Stimulated activated CD8-positive, alpha-beta memory T cell treated with anti-CD3 and anti-CD28 coated beads, Interleukin-12 subunit alpha, Interleukin-12 subunit beta, amount 100 ng/mL, for 4 hours (primary cell): ENCODE measurements around the gene CARF.
A peak's percentile ranks its signal among the peaks of the same experiment; 100 is the strongest.
"Not testable (repeated sequence)": the region's sequence is repeated elsewhere in the genome, so short reads cannot be mapped to it uniquely, and the experiment has no call there.

Source experiments
- DNase-seq: peaks from one replicate; pipeline ENCODE4 v3.0.0-alpha.2; 2020; ENCODE audit warnings: low read depth

Gene CARF, protein sequence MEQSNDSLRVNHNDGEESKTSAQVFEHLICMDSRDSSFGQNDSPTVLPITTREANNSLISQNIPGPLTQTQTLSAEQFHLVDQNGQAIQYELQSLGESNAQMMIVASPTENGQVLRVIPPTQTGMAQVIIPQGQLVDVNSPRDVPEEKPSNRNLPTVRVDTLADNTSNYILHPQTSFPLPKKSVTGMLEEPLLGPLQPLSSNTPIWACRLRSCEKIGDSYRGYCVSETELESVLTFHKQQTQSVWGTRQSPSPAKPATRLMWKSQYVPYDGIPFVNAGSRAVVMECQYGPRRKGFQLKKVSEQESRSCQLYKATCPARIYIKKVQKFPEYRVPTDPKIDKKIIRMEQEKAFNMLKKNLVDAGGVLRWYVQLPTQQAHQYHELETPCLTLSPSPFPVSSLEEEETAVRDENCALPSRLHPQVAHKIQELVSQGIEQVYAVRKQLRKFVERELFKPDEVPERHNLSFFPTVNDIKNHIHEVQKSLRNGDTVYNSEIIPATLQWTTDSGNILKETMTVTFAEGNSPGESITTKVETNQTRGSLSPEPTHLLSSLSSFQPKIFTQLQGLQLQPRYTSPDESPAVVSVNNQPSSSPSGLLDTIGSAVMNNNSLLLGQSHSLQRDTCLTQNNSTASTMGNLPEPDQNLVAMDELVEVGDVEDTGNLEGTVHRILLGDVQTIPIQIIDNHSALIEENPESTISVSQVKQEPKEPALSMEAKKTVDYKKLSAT

GRCh38 chr2:202911512-202912341, at the start of gene CARF, which contains the start of gene WDR12:
CARF (plus strand) TSS chr2:202912275; CDS start chr2:202941903, 29,628 bp downstream.
WDR12 (minus strand) TSS chr2:202911673; CDS start chr2:202911476, 197 bp downstream.
- DNase-seq, result peak; percentile 82

DNA sequence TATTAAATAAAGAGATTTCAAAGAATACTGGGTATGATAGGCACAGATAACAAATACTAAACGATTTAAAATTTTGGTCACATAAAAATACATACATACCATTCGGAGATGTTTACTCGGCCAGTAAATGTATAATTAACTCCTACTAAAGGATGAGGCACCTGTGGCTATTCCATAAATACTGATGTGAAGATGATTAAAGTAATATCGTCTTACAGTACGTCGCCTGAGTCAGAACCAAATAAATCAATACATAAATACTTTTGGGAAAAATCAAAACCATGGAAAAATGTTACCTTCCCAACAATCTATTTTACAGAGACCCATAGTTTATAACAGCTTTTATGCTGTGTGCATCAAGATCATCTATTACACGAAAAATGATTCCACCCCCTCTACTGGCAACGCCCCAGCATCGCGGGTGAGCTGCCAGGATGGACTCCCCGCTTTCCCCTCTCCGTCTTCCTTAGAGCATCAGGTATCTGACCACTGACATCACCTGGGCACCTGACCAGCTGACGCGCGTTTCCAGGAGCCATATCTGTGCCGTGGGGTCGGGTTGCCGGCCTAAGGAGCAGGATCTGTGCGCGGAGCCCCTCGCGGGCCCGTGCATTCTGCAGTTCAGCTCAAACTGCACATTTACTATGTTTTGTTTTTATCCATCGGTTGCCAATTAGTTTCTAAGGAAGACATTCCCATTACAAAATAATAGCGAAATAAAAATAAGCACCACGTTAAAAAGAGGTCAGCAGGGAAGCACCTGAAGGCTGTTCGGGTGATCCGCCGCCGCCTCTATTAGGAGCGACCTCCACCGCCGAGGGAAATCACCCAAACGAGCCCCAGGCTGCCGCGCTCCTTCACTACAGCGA, 41.4 kb upstream of the CARF start:
- peak; percentile 32 for DNase-seq

- DNase-seq, result peak; percentile 26
Observed at GRCh38 chr2:202871300-202872141, 40.6 kb upstream of the CARF start, which contains the start of gene ICA1L. ICA1L (minus strand) TSS chr2:202871766; CDS start chr2:202829009, 42,757 bp downstream.

DNA sequence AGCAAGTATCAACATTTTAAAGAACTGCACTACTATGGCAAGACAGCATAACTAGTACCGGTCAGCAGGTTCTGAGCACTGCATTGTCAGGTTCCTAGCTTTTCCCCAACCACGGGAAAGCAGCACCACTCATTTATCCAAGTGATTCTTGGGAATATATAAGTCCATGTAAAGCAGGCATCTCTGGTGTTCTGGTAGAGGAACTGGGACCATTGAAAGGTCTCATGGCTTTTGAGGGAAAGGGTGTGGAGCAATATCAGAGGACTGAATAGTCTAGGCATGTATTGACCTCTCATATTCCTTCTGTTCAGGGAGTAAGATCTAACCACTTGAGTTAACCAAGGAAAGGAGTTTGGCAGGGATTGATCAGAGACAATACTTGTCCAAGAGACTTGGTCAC, 34.4 kb upstream of the CARF start:
- no peak for DNase-seq

GRCh38 chr2:202881570-202881969, 30.5 kb upstream of the CARF start:
- no peak for DNase-seq

DNA sequence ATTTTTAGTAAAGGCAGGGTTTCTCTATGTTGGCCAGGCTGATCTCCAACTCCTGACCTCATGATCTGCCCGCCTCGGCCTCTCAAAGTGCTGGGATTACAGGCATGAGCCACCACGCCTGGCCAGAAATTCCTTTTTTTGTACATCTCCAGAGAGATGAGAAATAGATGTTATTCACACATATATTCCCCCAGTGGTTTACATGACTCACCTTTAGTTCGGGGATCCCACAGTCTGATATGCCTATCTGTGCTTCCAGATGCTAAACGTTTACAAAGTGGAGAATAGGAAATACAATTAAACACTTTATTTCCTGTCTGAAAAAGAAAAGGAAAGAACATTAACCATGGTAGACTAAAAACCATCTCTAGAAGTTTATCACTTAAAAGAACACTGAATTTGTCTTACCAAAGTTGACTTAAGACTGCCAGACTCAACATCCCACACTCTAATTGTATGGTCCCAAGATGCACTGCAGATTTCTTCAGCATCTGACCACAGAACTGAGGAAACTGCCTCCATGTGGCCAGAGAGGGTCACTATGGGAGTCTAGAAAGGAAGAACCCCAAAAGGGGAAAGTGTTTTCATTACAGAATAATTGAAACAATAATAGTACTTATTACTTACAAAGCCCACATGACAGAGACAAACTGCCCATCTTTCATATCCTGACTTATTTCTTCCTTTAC, 27.9 kb upstream of the CARF start:
- DNase-seq, result no peak

DNA sequence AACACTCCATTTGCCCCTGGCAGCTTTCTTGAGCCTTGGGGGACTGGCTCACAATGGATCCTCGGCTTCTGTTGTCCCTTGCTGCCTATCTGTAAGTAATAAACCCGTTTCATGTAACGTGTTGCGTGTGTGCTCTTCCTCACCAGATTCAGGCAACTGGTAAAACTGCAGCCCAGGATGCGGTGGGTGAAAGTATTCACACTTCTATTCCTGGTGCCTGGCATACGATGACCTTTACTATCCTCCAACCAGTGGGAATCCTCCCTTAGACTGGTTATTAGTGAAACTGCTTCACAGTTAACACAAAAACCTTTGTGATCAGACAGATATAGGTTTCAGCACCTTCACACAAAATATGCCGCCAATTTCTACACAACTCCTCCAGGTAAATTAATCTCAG, 26.9 kb upstream of the CARF start:
- no peak for DNase-seq

- DNase-seq, result not testable (repeated sequence)
Observed at GRCh38 chr2:202905507-202905906, 6.6 kb upstream of the CARF start.

DNA sequence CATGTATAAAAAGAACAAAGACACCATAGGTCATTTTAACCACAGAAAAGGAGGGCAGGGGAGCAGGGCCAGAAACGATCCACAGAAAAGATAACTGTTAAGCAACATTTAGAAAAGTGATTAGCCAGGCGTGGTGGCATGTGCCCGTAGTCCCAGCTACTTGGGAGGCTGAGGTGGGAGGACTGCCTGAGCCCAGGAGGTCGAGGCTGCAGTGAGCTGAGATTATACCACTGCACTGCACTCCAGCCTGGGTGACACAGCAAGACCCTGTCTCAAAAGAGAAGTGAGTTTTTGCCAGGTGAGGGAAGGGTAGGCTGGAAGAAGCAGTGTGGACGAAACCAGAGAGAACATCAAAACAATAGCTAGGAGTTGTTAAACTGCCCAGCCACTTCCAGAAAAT, 3.9 kb upstream of the CARF start:
- no peak for DNase-seq

DNA sequence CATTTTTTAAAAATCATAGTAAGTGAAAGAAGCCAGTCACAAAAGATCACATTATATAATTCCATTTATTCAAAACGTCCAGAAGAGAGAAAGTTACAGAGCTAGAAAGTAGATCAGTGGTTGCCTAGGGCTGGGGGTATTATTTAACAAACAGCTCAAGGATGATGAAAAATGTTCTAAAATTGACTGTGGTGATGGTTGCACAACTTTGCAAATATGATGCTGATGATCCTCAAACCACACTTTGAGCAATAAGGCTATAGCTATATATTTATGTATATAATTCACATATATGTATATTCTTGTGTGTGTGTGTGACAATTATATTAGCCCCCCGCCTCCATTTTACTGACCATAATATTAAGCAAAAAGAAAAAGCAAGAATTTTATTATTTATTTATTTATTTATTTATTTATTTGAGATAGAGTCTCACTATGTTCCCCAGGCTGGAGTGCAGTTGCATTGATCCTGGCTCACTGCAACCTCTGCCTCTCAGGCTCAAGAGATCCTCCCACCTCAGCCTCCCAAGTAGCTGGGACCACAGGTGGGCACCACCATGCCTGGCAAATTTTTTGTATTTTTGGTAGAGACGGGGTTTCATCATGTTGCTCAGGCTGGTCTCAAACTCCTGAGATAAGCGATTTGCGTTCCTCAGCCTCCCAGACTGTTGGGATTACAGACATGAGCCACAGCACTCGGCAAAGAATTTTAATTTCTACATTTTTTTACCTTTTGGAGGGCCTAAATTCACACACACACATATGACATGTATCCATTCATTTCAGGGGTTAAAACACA, 2.5 kb upstream of the CARF start:
- DNase-seq, result no peak

DNA sequence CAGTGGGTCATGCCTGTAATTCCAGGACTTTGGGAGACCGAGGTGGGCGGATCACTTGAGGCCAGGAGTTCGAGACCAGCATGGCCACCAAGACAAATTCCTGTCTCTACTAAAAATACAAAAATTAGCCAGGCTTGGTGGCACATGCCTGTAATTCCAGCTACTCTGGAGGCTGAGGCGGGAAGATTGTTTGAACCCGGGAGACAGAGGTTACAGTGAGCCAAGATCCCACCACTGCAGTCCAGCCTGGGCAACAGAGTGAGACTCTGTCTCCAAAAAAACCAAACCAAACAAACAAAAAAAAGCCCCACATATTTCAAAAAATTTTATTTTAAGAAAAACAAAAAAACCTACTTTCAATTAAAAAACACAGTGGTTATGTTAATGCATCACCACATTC, 1.8 kb upstream of the CARF start:
- not testable (repeated sequence) for DNase-seq

DNA sequence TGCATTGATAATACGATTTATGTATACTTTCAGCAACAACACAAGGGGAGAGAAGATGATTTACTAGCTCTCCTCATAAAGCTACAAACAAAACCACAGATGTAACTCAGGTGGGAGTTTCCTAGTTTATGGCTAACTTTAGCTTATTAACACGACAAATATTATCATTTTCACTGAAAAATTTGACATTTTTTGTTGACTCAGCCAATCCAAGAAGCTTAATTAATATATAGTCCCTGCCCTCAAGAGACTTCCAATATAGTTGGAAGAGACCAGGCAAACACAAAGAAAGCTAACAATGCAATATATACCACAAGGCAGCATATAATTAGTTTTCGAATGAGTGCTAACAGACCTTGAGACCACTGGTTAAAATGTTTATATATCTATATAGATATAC, 1.4 kb upstream of the CARF start:
- no peak for DNase-seq

DNA sequence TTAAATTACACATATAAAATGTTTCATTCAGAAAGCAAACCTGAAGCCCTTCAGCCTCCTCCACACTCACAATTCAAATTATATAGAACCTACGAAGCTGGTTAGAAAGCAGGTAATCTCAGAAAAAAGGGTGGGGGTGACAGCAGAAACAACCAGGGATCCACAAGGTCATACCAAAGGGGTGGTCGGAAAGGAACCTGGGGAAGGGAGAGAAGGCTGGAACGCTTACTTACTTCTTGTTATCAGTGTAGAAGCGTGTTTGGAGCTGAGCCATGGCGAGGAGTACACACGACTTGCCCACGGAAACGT, 918 bp upstream of the CARF start:
- DNase-seq, result no peak

DNA sequence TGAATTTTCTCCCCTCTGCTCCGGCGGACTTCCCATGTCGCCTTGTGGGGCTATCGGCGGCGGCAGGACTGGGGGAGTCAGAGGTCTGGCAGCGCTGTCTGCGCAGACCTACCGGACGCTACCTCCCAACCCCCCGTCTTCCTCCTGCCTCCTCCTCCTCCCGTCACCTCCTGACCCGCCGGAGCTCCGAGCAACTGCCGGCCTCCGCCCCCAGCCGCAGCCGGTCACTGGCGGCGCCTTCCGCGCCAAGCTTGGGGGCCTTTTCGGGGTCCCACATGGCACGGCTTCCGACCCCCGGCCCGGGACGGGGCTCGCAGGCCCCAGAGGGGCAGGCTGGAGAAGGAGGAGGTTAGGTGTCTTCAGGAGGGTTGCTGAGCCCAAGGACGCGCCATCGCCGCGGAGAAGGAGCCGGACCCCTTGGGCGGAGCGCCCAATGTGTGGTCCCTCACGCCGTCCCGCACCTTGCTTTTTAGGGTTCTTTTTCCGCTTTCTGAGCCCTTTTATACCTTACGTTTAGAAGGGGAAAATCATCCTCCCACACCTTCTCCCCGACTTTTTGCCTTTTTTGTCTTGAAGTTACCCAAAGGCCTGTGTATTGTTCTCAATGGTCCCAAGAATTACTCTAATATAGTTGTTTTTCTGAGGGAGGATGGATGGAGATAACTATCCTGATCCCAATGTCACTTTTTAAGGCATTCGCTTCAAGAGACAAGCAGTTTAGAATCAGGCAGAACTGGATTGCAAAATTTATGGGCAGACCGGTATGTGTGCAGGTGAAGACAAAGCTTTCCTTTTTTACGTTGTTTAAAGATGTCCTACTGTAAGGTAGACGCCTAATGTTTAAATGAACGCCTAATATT, 497 bp downstream of the CARF start:
- DNase-seq, result not testable (repeated sequence)

- no peak for DNase-seq
Observed at GRCh38 chr2:202918860-202919259, 6.8 kb downstream of the CARF start.

- no peak for DNase-seq
Observed at GRCh38 chr2:202932425-202933138, 20.5 kb downstream of the CARF start.

DNA sequence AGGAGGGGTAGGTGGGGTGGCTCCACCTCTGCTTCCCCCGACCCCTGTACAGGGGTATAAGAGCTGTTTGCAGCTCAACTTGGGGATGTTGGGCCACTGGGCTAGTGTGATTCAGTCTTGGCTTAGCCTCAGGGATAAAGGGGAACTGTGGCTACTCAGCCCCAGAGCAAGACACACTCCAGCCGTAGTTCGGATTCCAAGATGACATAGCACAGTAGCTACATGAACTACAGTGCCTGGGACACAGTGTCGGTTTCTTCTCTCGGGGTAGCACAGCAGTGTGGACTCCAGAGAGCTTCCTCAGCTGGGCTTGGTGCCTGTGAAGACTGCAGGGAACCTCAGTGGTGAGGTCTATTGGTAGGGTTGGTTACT, 21.1 kb downstream of the CARF start:
- DNase-seq, result no peak

DNA sequence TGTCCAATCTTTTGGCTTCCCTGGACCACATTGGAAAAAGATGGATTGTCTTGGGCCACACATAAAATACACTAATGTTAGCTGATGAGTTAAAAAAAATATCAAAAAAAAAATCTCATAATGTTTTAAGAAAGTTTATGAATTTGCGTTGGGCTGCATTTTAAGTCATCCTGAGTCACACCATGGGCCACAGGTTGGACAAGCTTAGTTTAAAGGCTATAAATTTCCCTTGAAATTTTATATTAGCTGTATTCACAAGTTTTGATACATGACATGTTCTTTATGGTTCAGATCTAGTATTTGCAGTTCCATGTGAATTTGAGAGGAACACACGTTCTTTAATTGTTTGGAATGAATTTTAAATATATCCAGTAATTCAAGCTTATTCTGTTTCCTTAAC, 21.9 kb downstream of the CARF start:
- no peak for DNase-seq
